Tibial nerve (tissue), 3 donors: Measurements from ENCODE around the gene PARP2.

ENCODE experiments used
- CTCF ChIP-seq, 5 experiments: fragments of 200-600 bp in 3 of 5; fragments of 450-650 bp in 2 of 5; sonication (generic) in 3 of 5; IDR thresholded peaks; one replicate each; pipeline ENCODE4 v1.5.1; 2016 to 2019; ENCODE audit warnings: antibody characterized with exemption in 5 of 5, mild to moderate bottlenecking in 3 of 5, moderate library complexity in 2 of 5
- POLR2A ChIP-seq, 2 donors: fragments of 450-650 bp; IDR thresholded peaks; one replicate each; pipeline ENCODE4 v1.6.1; 2017; ENCODE audit warnings: antibody characterized with exemption in 2 of 2, mild to moderate bottlenecking in 2 of 2, moderate library complexity in 2 of 2

DNA sequence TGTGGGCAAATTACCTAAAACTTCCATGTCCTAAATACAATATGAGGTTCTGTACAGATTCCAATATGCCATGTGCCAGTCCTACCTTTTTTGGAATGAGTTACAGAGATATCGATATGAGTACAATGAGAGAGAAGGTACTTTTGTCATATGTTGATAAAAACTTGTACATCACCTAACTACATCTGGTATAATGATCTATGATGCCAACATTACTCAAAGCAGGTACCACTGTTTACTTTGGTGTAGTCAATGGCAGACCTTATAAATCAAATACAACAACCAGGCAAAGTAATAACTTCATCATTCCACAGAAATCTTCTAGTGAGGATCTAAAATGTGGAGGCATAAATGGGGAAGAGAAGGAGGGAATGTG, 57.1 kb downstream of the PARP2 start:
- TF ChIP-seq CTCF (IDR thresholded peaks at IDR 0.05) (no peak), POLR2A (IDR thresholded peaks at IDR 0.05) (no peak)
